Parathyroid adenoma (tissue), 2 donors: ENCODE data around the gene TAS2R60.

Source experiments
- H2AFZ ChIP-seq: fragments of 300-600 bp; sonication (generic); one replicate; pipeline ENCODE4 v1.7.0; 2017; ENCODE audit warnings: antibody characterized with exemption, mild to moderate bottlenecking
- H3K27ac ChIP-seq: fragments of 300-600 bp; sonication (generic); one replicate; pipeline ENCODE4 v1.7.0; 2017
- H3K27me3 ChIP-seq: fragments of 300-600 bp; sonication (generic); one replicate; pipeline ENCODE4 v1.7.0; 2017; ENCODE audit warnings: low read length; ENCODE audit not compliant: control insufficient read depth, insufficient read depth
- H3K36me3 ChIP-seq: fragments of 300-600 bp; sonication (generic); one replicate; pipeline ENCODE4 v1.7.0; 2017; ENCODE audit warnings: low read length; ENCODE audit not compliant: control insufficient read depth, insufficient read depth
- H3K4me1 ChIP-seq: fragments of 300-600 bp; sonication (generic); one replicate; pipeline ENCODE4 v1.7.0; 2017; ENCODE audit warnings: control low read depth
- H3K4me2 ChIP-seq: fragments of 300-600 bp; sonication (generic); one replicate; pipeline ENCODE4 v1.7.0; 2017; ENCODE audit warnings: low read length
- H3K4me3 ChIP-seq: fragments of 300-600 bp; sonication (generic); one replicate; pipeline ENCODE4 v1.7.0; 2017; ENCODE audit warnings: low read depth, low read length
- H3K79me2 ChIP-seq: fragments of 300-600 bp; sonication (generic); one replicate; pipeline ENCODE4 v1.7.0; 2017; ENCODE audit warnings: control low read depth
- H3K9ac ChIP-seq: fragments of 300-600 bp; sonication (generic); one replicate; pipeline ENCODE4 v1.7.0; 2017; ENCODE audit warnings: mild to moderate bottlenecking
- H3K9me3 ChIP-seq: fragments of 300-600 bp; sonication (generic); one replicate; pipeline ENCODE4 v1.7.0; 2017; ENCODE audit warnings: low read length; ENCODE audit not compliant: control insufficient read depth
- TF ChIP-seq, protein P1 (sequence below): fragments of 300-600 bp; sonication (generic); IDR thresholded peaks from one replicate; pipeline ENCODE4 v1.7.0; 2017; ENCODE audit warnings: antibody characterized with exemption, mild to moderate bottlenecking
- donor health status: primary hyperparathyroidism.

Gene TAS2R60

DNA sequence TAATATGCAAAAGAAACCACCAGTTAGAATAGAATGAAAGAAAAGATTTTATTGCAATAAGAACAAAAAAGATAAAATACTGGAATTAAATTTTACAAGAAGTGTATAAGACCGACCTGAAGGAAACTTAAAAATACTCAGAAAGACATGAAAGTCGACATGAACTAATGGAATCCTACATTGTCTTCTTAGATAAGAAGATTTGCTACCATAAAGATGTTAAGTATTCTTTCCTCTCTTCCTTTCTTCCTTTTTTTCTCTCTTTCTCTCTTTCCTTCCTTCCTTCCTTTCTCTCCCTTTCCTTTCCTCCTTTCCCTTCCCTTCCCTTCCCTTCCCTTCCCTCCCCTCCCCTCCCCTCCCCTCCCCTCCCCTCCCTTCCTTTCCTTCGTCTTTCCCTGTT lies 6.5 kb downstream of the TAS2R60 start:
- TF ChIP-seq, protein P1, sequence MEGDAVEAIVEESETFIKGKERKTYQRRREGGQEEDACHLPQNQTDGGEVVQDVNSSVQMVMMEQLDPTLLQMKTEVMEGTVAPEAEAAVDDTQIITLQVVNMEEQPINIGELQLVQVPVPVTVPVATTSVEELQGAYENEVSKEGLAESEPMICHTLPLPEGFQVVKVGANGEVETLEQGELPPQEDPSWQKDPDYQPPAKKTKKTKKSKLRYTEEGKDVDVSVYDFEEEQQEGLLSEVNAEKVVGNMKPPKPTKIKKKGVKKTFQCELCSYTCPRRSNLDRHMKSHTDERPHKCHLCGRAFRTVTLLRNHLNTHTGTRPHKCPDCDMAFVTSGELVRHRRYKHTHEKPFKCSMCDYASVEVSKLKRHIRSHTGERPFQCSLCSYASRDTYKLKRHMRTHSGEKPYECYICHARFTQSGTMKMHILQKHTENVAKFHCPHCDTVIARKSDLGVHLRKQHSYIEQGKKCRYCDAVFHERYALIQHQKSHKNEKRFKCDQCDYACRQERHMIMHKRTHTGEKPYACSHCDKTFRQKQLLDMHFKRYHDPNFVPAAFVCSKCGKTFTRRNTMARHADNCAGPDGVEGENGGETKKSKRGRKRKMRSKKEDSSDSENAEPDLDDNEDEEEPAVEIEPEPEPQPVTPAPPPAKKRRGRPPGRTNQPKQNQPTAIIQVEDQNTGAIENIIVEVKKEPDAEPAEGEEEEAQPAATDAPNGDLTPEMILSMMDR: no peak
- peaks cover 4% of the 10 kb centered on the region for H3K4me1 ChIP-seq
- H3K27ac ChIP-seq: no peak overlapping the region
- no peak overlapping the region for H3K4me2 ChIP-seq
- no peaks in the 10 kb centered on the region for H3K79me2 ChIP-seq
- no peaks in the 10 kb centered on the region for H3K27me3 ChIP-seq
- H3K9ac ChIP-seq: no peak overlapping the region
- no peaks in the 10 kb centered on the region for H3K36me3 ChIP-seq
- H3K4me3 ChIP-seq: no peak overlapping the region
- H3K9me3 ChIP-seq: no peaks in the 10 kb centered on the region
- H2AFZ ChIP-seq: no peak overlapping the region

DNA sequence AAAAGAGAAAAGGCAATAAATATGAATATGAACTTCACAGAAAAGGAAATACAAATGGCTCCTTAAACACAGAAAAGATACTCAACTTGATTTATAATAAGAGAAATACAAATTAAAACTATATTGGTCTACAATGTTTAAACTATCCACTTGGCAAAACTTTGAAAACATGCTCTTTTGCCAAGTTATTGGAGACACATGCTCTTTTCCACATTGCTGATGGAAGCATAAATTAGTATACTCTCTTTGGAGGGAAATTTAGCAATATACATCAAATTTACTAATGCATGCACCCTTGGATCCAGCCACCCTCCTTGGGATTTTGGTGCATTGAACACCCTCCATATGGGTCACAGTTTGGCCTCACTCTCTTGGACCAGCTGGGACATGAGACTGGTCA lies 7.9 kb downstream of the TAS2R60 start:
- no peaks in the 10 kb centered on the region for H3K79me2 ChIP-seq
- H3K27me3 ChIP-seq: no peaks in the 10 kb centered on the region
- no peaks in the 10 kb centered on the region for H3K36me3 ChIP-seq
- no peak overlapping the region for H3K27ac ChIP-seq
- H3K9ac ChIP-seq: no peak overlapping the region
- H3K4me3 ChIP-seq: no peak overlapping the region
- H3K4me1 ChIP-seq: peaks cover 4% of the 10 kb centered on the region
- H3K9me3 ChIP-seq: no peaks in the 10 kb centered on the region
- TF ChIP-seq, protein P1: no peak
- no peak overlapping the region for H3K4me2 ChIP-seq
- no peak overlapping the region for H2AFZ ChIP-seq

DNA sequence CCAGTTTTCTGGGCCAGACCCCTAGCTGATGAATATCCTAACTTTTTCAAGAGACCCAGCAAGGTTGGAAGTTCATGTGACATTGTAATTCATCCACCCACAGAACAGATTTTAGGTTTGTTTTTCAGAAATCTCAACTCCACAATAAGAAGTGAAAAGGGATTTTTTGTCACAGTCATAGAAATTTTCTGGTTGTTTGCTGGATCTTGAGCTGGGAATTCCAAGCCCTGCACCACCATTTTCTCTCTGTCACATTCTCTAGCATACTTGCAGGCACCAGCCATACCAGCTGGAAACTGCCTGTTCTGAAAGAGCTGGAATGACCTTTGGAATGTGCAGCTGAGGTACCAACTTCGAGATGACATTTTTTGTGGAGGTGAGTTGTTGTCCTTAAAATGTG lies 8.5 kb downstream of the TAS2R60 start:
- Histone ChIP-seq H3K9ac (no peak overlapping the region), H3K4me2 (no peak overlapping the region), H3K4me1 (peaks cover 4% of the 10 kb centered on the region), H3K27ac (no peak overlapping the region), H3K27me3 (no peaks in the 10 kb centered on the region), H3K36me3 (no peaks in the 10 kb centered on the region), H3K79me2 (no peaks in the 10 kb centered on the region), H3K9me3 (no peaks in the 10 kb centered on the region), H3K4me3 (no peak overlapping the region), H2AFZ (no peak overlapping the region)
- TF ChIP-seq, protein P1: no peak

DNA sequence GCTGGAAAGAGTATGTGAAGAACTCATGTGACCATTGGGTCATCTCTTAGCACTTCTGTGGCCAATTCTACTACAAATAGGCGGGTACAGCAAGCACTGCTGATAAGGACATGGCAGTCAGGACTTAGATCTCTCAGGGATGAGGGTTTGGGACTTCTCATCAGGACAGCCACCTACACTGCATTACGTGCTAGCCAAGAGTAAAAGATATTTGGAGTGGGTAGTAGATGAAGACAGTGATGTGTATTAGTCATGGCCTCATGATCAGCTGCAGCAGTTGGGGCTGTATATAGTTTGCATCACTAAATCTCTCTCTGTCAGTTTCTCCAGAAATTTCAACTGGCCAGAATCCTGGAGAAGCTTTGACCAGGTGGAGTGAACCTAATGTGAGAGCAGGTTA lies 9.2 kb downstream of the TAS2R60 start:
- Histone ChIP-seq H3K79me2 (no peaks in the 10 kb centered on the region), H3K36me3 (no peaks in the 10 kb centered on the region), H3K9me3 (no peaks in the 10 kb centered on the region), H3K27me3 (no peaks in the 10 kb centered on the region), H3K9ac (no peak overlapping the region), H3K27ac (no peak overlapping the region), H3K4me3 (no peak overlapping the region), H2AFZ (no peak overlapping the region), H3K4me1 (peaks cover 4% of the 10 kb centered on the region), H3K4me2 (no peak overlapping the region)
- TF ChIP-seq, protein P1: no peak

DNA sequence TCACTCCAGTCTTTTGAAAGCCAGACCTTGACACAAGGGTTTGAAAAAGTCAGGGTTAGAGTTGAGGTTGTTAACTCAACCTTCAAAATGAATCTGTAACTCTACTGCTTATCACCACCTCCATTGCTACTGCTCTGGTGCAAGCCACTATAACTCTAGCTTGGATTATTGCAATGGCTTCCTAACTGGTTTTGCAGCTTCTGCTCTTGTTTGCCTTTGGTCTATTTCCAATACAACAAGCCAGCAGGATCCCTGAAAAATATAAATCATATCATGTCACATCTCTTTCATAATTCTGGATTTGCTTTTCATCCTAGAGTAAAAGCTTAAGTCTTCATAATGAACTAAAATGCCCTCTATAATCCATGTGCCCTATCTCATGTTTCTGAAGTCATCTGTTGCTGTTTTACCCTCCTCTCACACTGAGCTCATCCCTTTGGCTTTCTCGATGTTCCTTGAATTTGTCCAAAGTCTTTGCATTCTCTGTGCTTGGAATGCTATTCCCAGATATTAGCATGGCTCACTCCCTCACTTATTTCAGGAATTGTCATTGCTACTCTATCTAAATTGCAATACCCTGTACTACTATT lies 10.9 kb downstream of the TAS2R60 start:
- H3K4me2 ChIP-seq: no peak overlapping the region
- H3K4me1 ChIP-seq: peaks cover 4% of the 10 kb centered on the region
- TF ChIP-seq, protein P1: no peak
- H3K79me2 ChIP-seq: no peaks in the 10 kb centered on the region
- no peaks in the 10 kb centered on the region for H3K27me3 ChIP-seq
- no peaks in the 10 kb centered on the region for H3K9me3 ChIP-seq
- no peaks in the 10 kb centered on the region for H3K36me3 ChIP-seq
- H2AFZ ChIP-seq: peak overlapping the region; percentile 9
- no peak overlapping the region for H3K4me3 ChIP-seq
- no peak overlapping the region for H3K9ac ChIP-seq
- no peak overlapping the region for H3K27ac ChIP-seq
